A673 (cell line): ENCODE data around the gene FAM13C. TPM values are rescaled to one million over a fixed set of nuclear protein-coding genes. Genes with fewer than 3 reads are reported as not detected.

ENCODE experiments used
- BruUV-seq: library from RNA; stranded (reverse); fragments of 400-500 nt; replicated peaks from 2 replicates; lab custom pipeline; 2021; lab: Mats Ljungman, UMichigan
- CTCF ChIA-PET: fragments of 300-600 bp; sonication (Branson Sonifier 250); formaldehyde crosslinking; loops from one replicate; lab custom pipeline; 2022; ENCODE audit warnings: antibody characterized with exemption; lab: Charles Lee
- POLR2A ChIA-PET: fragments of 300-600 bp; sonication (Branson Sonifier 250); formaldehyde crosslinking; loops from one replicate; lab custom pipeline; 2022; ENCODE audit warnings: antibody characterized with exemption; ENCODE audit not compliant: low non-redundant PET; lab: Charles Lee
- DNase-seq: peaks from one replicate; pipeline ENCODE4 v3.0.0-alpha.2; 2015; ENCODE audit warnings: low spot score
- H3K27ac ChIP-seq: fragments of 200-600 bp; sonication (generic); 2 replicates; pipeline ENCODE4 v1.5.1; 2016; ENCODE audit warnings: mixed run types, low read depth, mild to moderate bottlenecking, mixed read lengths, antibody characterized with exemption, low read length; ENCODE audit not compliant: poor library complexity, severe bottlenecking
- H3K27me3 ChIP-seq: fragments of 200-600 bp; sonication (generic); replicated peaks from 2 replicates; pipeline ENCODE4 v1.6.1; 2017; ENCODE audit warnings: mixed run types, low read depth, mild to moderate bottlenecking, mixed read lengths, antibody characterized with exemption, low read length; ENCODE audit not compliant: insufficient read depth, poor library complexity
- H3K36me3 ChIP-seq: fragments of 200-600 bp; sonication (generic); 2 replicates; pipeline ENCODE4 v1.6.1; 2016; ENCODE audit warnings: mixed run types, mild to moderate bottlenecking, mixed read lengths, antibody characterized with exemption, low read length; ENCODE audit not compliant: insufficient read depth, poor library complexity, severe bottlenecking
- H3K4me1 ChIP-seq: fragments of 200-600 bp; sonication (generic); 2 replicates; pipeline ENCODE4 v1.6.1; 2017; ENCODE audit warnings: mixed run types, mild to moderate bottlenecking, mixed read lengths, antibody characterized with exemption, low read length; ENCODE audit not compliant: insufficient read depth, poor library complexity, severe bottlenecking
- H3K4me3 ChIP-seq: fragments of 200-600 bp; sonication (generic); 2 replicates; pipeline ENCODE4 v1.5.1; 2016; ENCODE audit warnings: low read depth, mixed run types, mild to moderate bottlenecking, mixed read lengths, low read length; ENCODE audit not compliant: poor library complexity, severe bottlenecking
- H3K9me3 ChIP-seq: fragments of 200-600 bp; sonication (generic); 2 replicates; pipeline ENCODE4 v1.6.1; 2016; ENCODE audit warnings: mixed run types, low read depth, mild to moderate bottlenecking, mixed read lengths, antibody characterized with exemption, low read length; ENCODE audit not compliant: poor library complexity, severe bottlenecking
- CTCF ChIP-seq: fragments of 300-800, 200-600 bp; sonication (generic); conservative IDR thresholded peaks from 2 replicates; pipeline ENCODE4 v1.5.1; 2017; ENCODE audit warnings: low read depth, mild to moderate bottlenecking, antibody characterized with exemption, low read length, moderate library complexity, mixed read lengths
- EZH2 ChIP-seq: fragments of 200-600 bp; sonication (generic); IDR thresholded peaks from 2 replicates; pipeline ENCODE4 v1.6.1; 2017; ENCODE audit warnings: borderline replicate concordance, low read depth, mild to moderate bottlenecking, mixed read lengths, antibody characterized with exemption, low read length; ENCODE audit not compliant: poor library complexity, severe bottlenecking
- intact Hi-C: fragments of 100-400 bp; cut with micrococcal nuclease; formaldehyde crosslinking; loops from one replicate; pipeline ENCODE4 v1.10.0; 2022; ENCODE audit not compliant: unreplicated experiment
- total RNA-seq: library from RNA; stranded (reverse); gene quantifications from 2 replicates; pipeline ENCODE4 v1.2.3, GENCODE V29; 2021

The FAM13C gene
- total RNA-seq, 1 experiment from 2014 or later: 21.2 TPM

DNA sequence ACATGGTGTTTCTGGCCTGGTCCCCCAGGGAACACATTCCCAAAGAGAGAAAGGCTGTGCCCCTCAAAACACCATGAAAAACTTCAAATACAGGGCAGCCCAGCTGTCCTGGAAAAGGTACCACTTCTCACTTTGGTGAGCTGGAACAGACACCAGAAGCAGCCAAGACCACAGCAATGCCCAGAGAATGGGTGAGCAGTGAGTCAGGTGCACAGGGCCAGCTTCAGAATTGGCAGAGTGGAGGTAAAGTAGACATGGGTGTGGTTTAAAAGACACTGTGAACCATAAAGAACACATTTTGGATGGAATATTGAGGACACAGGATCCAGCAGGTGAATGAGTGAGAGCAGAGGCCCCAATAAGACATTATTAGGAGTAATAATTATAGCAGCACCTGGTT lies 51.3 kb downstream of the FAM13C start:
- no peak for TF ChIP-seq CTCF
- no peak for TF ChIP-seq EZH2
- BruUV-seq: no TSS peak
- Histone ChIP-seq H3K9me3 (no peaks in the 10 kb centered on the region), H3K27ac (no peak overlapping the region), H3K4me3 (no peak overlapping the region), H3K36me3 (no peaks in the 10 kb centered on the region), H3K4me1 (peaks cover 9% of the 10 kb centered on the region), H3K27me3 (no peaks in the 10 kb centered on the region)
- POLR2A ChIA-PET: no interaction called here
- intact Hi-C loops: no loop called here
- CTCF ChIA-PET: no interaction called here
- no peak for DNase-seq

DNA sequence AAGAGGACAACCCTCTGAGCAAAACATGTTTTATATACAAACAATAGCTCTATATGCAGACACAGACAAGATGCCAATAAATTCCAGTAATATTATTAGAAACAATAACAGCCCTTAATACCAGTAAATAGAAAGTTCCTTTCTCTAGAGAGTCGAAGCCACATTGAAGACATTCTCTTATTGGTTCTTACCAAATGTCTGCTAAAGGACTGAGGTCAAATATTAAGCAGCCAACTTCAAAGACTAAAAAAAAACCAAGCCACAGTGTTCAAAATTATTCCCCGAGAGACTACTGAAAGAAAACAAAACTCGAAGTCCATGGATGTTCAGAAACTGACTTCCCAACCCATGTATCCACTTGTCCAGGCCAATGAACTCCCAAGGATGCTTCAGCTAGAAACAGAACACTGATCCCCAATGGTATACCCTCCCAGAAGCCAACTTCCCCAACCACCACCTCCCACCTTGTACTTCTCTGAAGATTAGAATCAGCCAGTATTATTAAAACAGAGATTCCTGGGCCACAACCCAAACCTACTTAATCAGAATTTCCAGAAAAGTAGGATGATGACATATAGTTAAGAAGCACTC lies 51.9 kb downstream of the FAM13C start:
- intact Hi-C loops: no loop called here
- ChIA-PET POLR2A (no interaction called here), CTCF (no interaction called here)
- BruUV-seq: no TSS peak
- Histone ChIP-seq H3K36me3 (no peaks in the 10 kb centered on the region), H3K4me1 (peaks cover 9% of the 10 kb centered on the region), H3K27ac (no peak overlapping the region), H3K9me3 (no peaks in the 10 kb centered on the region), H3K4me3 (no peak overlapping the region), H3K27me3 (no peaks in the 10 kb centered on the region)
- no peak for DNase-seq
- TF ChIP-seq CTCF (no peak), EZH2 (no peak)

- BruUV-seq: no TSS peak
- Histone ChIP-seq H3K36me3 (no peaks in the 10 kb centered on the region), H3K27me3 (no peaks in the 10 kb centered on the region), H3K4me1 (peaks cover 8% of the 10 kb centered on the region), H3K9me3 (no peaks in the 10 kb centered on the region), H3K4me3 (no peak overlapping the region), H3K27ac (no peak overlapping the region)
- CTCF ChIA-PET: no interaction called here
- intact Hi-C loops: no loop called here
- DNase-seq: no peak
- TF ChIP-seq EZH2 (no peak), CTCF (no peak)
- POLR2A ChIA-PET: no interaction called here
Measured at GRCh38 chr10:59304521-59305097, 57.7 kb downstream of the FAM13C start.
